SK-N-SH treated with all-trans-retinoic acid at 6 μM for 48 hours (cell line): Measurements from ENCODE around the gene ACOX3.

ENCODE experiments used
- ARNTL ChIP-seq: fragments of 450-650 bp; formaldehyde crosslinking; IDR thresholded peaks from 2 replicates; pipeline ENCODE4 v1.5.0; 2020; ENCODE audit warnings: low read depth, mild to moderate bottlenecking, moderate library complexity, borderline replicate concordance
- GLIS3 ChIP-seq: fragments of 250-450 bp; sonication (Bioruptor Pico); IDR thresholded peaks from 2 replicates; pipeline ENCODE4 v1.5.0; 2020; ENCODE audit warnings: mild to moderate bottlenecking, moderate library complexity
- ISL1 ChIP-seq: fragments of 250-450 bp; sonication (Bioruptor Pico); IDR thresholded peaks from 2 replicates; pipeline ENCODE4 v2.1.2; 2022; ENCODE audit warnings: mild to moderate bottlenecking, moderate library complexity
- PATZ1 ChIP-seq: fragments of 250-450 bp; sonication (Bioruptor Pico); IDR thresholded peaks from 2 replicates; pipeline ENCODE4 v1.8.0; 2020; ENCODE audit warnings: mild to moderate bottlenecking, moderate library complexity, borderline replicate concordance
- RARB ChIP-seq: fragments of 250-450 bp; sonication (Bioruptor Pico); IDR thresholded peaks from 2 replicates; pipeline ENCODE4 v1.8.0; 2021; ENCODE audit warnings: mild to moderate bottlenecking, moderate library complexity
- ZC3H10 ChIP-seq: fragments of 250-450 bp; sonication (Bioruptor Pico); IDR thresholded peaks from 2 replicates; pipeline ENCODE4 v1.5.1; 2021; ENCODE audit warnings: mild to moderate bottlenecking, moderate library complexity
- ZFP3 ChIP-seq: fragments of 250-450 bp; sonication (Bioruptor Pico); IDR thresholded peaks from 2 replicates; pipeline ENCODE4 v1.5.0; 2020; ENCODE audit warnings: mild to moderate bottlenecking, moderate library complexity
- TF ChIP-seq, protein P1 (sequence below): fragments of 250-450 bp; sonication (Bioruptor Pico); IDR thresholded peaks from 2 replicates; pipeline ENCODE4 v1.5.1; 2021; ENCODE audit warnings: mild to moderate bottlenecking, moderate library complexity

DNA sequence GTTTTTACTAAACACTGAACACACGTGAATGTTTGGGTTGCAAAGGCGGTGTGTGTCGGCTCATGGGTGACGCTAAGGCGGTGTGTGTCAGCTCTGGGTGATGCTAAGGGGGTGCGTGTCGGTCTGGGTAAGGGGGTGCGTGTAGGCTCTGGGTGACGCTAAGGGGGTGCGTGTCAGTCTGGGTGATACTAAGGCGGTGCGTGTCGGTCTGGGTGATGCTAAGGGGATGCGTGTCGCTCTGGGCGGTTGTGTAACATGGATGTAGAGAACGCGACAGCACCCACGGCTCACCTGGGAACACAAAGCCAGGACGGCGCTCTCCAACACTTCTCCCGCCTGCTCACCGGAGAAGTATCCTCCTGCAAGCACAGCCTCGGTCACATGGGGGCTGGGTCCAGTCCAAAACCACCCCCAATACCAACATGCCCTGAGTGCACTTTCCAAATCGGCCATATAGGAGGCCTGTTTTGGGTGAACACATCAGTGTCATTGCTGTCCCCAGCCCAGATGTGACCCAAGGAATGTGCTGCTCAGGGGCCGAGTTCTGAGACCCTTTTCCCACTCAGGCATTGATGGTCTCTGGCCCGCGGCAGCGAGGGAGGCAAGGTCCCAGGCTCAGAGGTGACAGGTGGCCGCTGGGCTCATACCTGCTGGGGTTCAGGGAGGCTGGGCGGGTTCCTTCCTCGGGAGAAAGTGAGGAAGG lies 67.1 kb downstream of the ACOX3 start:
- no peak for TF ChIP-seq GLIS3 (CRISPR knock-in tag)
- no peak for TF ChIP-seq PATZ1 (CRISPR knock-in tag)
- no peak for TF ChIP-seq ISL1 (CRISPR knock-in tag)
- no peak for TF ChIP-seq ARNTL (CRISPR knock-in tag)
- TF ChIP-seq, protein P1, sequence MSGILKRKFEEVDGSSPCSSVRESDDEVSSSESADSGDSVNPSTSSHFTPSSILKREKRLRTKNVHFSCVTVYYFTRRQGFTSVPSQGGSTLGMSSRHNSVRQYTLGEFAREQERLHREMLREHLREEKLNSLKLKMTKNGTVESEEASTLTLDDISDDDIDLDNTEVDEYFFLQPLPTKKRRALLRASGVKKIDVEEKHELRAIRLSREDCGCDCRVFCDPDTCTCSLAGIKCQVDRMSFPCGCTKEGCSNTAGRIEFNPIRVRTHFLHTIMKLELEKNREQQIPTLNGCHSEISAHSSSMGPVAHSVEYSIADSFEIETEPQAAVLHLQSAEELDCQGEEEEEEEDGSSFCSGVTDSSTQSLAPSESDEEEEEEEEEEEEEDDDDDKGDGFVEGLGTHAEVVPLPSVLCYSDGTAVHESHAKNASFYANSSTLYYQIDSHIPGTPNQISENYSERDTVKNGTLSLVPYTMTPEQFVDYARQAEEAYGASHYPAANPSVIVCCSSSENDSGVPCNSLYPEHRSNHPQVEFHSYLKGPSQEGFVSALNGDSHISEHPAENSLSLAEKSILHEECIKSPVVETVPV (CRISPR knock-in tag), result no peak
- TF ChIP-seq ZFP3 (CRISPR knock-in tag), result no peak
- no peak for TF ChIP-seq ZC3H10 (CRISPR knock-in tag)
- TF ChIP-seq RARB, result no peak
